Stimulated activated CD8-positive, alpha-beta memory T cell treated with anti-CD3 and anti-CD28 coated beads, Interleukin-7, amount 100 ng/mL, for 1 hour (primary cell): ENCODE results near the gene ANO9.
"Not testable (repeated sequence)": the region's sequence is repeated elsewhere in the genome, so short reads cannot be mapped to it uniquely, and the experiment has no call there.

Experiments used
- DNase-seq, 2 donors: peaks; one replicate each; pipeline ENCODE4 v3.0.0-alpha.2; 2020; ENCODE audit warnings: low read depth in 2 of 2

ANO9 gene

DNA sequence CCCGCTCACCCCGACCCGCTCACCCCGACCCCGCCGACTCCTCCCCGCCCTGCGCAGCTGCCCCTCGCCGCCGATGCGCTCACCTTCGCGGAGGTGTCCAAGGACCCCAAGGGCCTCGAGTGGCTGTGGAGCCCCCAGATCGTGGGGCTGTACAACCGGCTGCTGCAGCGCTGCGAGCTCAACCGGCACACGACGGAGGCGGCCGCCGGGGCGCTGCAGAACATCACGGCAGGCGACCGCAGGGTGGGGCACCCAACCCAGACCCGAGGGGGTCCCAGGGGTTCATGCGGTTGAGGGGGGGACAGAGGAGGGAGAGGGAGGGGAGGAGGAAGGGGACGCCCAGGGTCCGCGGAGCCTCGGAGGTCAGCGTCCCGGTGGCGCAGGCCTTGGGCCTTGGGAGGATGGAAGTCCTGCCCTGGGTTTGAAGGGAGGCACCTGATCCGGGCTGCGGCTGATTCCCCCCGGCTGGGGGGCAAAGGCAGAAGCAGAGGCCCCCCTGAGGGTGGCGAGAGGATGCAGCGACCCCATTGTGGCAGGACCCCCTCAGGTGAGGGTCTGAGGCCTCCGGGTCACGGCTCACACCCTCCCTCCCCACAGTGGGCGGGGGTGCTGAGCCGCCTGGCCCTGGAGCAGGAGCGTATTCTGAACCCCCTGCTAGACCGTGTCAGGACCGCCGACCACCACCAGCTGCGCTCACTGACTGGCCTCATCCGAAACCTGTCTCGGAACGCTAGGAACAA, 38.6 kb downstream of the ANO9 start:
- no peak for DNase-seq

DNA sequence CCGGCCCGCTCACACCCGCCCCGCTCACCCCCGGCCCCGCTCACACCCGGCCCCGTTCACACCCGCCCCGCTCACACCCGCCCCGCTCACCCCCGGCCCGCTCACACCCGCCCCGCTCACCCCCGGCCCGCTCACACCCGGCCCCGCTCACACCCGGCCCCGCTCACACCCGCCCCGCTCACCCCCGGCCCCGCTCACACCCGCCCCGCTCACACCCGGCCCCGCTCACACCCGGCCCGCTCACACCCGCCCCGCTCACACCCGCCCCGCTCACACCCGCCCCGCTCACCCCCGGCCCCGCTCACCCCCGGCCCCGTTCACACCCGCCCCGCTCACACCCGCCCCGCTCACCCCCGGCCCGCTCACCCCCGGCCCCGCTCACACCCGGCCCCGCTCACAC, 40.6 kb downstream of the ANO9 start:
- not testable (repeated sequence) for DNase-seq

GRCh38 chr11:400241-400689, 41.5 kb downstream of the ANO9 start:
- no peak for DNase-seq

DNA sequence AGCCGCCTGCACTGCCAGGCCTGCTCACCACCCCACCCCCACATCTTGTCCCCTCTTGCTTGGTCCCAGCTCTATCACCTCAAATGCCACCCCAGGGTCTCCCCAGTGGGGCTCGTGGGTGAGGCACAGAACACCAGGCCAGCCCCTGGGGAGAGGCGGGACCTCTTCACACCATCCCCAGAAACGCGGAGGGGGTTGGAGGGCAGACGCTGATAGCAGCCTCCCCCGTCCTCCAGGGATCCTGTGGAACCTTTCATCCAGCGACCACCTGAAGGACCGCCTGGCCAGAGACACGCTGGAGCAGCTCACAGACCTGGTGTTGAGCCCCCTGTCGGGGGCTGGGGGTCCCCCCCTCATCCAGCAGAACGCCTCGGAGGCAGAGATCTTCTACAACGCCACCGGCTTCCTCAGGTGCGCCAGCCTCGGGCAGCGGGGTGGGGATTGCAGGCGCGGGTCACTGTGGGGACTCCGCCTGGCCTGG, 42.0 kb downstream of the ANO9 start:
- no peak for DNase-seq

DNA sequence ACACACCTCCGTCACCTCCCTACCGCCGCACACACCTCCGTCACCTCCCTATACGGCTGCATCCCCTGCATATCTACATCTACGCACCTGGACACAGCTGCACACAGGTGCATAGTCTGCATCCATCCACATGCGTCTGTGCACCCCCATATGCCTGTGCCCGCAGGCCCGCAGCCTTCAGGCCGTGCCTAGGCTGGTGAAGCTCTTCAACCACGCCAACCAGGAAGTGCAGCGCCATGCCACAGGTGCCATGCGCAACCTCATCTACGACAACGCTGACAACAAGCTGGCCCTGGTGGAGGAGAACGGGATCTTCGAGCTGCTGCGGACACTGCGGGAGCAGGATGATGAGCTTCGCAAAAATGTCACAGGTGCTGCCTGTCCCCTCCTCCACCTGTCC, 43.0 kb downstream of the ANO9 start:
- DNase-seq = no peak

- no peak for DNase-seq
These were observed 44.8 kb downstream of the ANO9 start for GRCh38 chr11:396948-397548.

DNA sequence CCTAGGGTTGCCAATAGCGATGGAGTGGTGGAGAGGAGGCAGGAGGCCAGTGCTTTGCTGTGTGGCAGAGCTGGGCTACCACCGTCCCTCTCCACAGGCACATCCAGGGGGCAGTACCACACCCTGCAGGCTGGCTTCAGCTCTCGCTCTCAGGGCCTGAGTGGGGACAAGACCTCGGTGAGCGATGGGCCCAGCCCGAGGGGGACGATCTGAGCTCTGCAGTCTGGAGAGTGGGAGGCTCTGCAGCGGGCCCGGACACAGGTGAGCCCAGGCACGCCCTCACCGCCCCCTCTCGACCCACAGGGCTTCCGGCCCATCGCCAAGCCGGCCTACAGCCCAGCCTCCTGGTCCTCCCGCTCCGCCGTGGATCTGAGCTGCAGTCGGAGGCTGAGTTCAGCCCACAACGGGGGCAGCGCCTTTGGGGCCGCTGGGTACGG, 45.3 kb downstream of the ANO9 start:
- no peak for DNase-seq

- DNase-seq = no peak
These were observed 45.9 kb downstream of the ANO9 start for GRCh38 chr11:395866-396265.

- DNase-seq = no peak
These were observed 46.8 kb downstream of the ANO9 start for GRCh38 chr11:394858-395655.

GRCh38 chr11:394034-394857, 47.6 kb downstream of the ANO9 start, which contains the start of gene PKP3:
Gene PKP3, plus strand, starts transcription at chr11:394209. Its CDS starts 84 bp downstream, at chr11:394293.
- no peak for DNase-seq

DNA sequence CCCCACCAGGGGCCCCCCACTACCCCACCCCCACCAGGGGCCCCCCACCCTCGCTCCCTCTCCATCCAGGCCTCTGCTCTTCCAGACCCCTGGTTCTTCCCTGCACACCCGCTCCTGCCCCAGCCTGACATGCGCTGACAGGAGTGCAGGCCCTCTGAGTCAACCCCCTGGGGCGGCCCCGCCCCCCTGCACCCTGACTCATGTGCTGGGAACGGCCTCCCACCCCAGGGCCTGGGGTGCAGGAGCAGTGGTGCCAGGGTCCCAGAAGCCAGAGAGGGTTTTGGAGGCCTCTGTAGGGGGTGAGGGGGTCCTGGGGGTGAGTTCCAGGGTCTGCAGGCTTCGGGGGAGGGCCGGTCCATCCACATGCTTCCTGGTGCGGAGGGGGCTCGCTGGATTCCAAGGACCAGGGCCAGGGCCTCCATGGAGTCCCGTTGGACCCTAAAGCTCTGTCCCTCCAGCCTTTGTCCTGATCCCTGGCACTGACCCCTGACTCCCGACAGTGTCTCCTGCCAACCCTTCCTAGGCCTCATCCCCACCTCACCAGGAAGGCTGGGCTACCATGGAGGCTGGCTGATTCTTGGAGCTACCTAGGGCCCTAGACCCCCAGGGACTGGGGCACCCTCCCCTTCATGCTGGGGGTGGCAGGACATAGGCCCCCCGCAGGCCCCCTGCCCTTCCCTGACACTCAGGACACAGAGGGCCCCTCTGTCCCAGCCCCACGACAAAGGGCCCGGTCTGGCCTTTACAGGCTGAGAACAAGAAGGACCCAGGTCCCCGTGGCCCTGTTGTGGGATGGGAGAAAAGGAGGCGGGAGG, 48.4 kb downstream of the ANO9 start:
- no peak for DNase-seq

DNA sequence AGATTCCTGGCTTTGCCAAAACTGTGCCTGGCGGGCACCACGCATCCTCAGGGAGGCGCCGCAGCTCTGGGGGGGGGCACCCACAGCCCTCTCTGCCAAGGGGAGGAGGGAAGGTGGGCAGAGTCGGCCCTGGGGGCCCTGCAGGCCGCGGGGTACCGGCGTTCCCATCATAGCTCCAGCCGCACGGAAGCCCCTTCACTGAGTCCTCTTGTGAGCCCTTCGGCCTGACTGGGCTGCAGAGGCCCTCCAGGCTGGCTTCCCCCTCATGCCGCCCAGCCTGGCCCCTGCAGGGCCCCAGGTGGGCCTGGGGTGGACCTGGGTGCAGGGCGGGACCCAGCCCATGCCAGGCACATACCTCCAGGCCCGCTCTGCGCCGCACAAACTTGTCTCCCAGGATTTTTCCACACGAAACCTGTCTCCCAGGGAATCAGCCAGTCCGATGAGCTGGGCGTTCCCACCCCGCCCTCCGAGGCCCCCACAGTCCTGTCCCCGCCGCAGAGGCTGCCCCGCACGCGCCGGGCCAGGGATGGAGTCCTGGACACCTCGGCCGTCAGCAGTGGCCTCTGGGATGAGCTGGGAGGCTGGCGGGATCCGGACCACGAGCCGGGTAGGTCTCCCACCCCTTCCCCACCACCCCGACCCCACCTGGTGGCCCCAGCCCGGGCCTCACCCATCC, 49.6 kb downstream of the ANO9 start:
- DNase-seq = no peak

DNA sequence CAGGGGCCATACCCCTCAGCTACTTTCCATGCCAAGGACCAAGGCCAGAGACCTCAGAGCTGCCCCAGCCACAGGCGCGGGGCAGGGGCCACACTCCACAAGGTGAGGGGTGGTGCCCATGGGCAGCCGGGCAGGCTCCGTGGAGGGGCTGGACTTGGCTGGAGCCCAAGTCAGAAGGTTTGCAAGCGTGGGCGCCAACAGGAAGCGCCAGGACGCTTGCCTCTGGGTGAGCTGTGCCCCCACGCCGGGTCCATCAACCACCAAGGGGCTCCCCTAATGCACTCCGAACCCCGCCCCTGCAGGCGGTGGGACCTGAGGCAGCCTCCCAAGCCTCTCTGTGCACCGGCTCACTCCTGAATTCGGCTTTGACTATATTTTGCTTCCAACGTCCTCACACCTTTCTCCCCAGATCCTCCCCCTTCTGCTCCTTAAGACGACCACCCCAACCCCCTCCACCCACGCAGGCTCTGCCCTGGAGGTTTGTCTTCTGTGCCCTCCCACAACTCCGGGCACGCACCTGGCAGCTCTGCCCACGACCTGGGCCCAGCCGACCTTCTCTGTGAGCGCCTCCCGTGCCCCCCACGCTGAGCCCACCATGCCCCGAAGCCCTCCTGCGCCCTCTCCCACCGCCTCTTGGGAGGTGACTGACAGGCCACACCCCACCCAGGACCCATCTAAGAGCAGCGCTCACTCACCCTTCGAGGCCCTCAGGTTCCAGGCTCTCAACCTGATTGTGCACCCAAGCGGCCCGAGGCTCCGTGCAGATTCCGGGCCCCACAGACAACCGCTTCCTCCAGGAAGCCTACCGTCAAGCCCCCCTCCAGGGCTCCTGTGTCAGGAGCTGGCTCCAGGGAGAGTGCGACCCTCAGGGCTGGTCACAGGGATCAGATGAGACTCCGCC, 50.4 kb downstream of the ANO9 start:
- DNase-seq = no peak

- DNase-seq = no peak
These were observed 51.6 kb downstream of the ANO9 start for GRCh38 chr11:390175-390574.

DNA sequence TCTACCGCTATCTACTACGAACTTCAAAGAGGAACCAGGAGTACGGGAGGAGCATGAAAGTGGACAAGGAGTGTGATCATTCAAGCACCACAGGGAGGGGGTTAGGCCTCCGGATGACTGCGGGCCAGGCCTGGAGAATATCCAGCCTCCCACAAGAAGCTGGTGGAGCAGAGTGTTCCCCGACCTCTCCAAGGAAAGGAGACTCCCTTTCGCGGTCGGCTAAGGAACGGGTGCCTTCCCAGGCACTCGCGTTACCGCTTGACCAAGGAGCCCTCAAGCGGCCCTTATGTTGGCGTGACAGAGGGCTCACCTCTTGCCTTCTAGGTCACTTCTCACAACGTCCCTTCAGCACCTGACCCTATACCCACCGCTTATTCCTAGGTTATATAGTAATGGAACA, 52.4 kb downstream of the ANO9 start:
- DNase-seq = not testable (repeated sequence)

- DNase-seq = no peak
These were observed 54.5 kb downstream of the ANO9 start for GRCh38 chr11:387193-387793.

- DNase-seq = no peak
These were observed 55.3 kb downstream of the ANO9 start for GRCh38 chr11:386483-386882.

GRCh38 chr11:385594-386351, 56.0 kb downstream of the ANO9 start:
- DNase-seq = no peak
